ENCODE results near the gene ZDHHC9.

- peak; percentile 28 to 56 (median 46) for TF ChIP-seq CTCF (IDR thresholded peaks at IDR 0.05)
- no peak for TF ChIP-seq POLR2A (IDR thresholded peaks at IDR 0.05)
Observed at GRCh38 chrX:129823115-129823514, 20.6 kb downstream of the ZDHHC9 start.
